Cardiac septum (tissue), 1 donor: ENCODE results near the gene CXorf65. TPM values are rescaled to one million over a fixed set of nuclear protein-coding genes. Genes with fewer than 3 reads are reported as not detected.

Experiments used
- DNase-seq: peaks from one replicate; pipeline ENCODE4 v3.0.0-alpha.2; 2020; ENCODE audit warnings: low spot score
- intact Hi-C: fragments of 100-400 bp; cut with DNase I; formaldehyde crosslinking; loops from one replicate; pipeline ENCODE4 v1.14.0; 2022
- long read RNA-seq: library from polyadenylated mRNA; unstranded; transcript quantifications from one replicate; pipeline ENCODE4 v2.0.0, GENCODE V29; 2021
- total RNA-seq: library from RNA; stranded (reverse); fragmentation: NEBNext Ultra II Directional; extraction: Animal tissue kit (Norgen Biotek cat#: 25700); gene quantifications from one replicate; pipeline ENCODE4 v1.2.1, GENCODE V29; 2021
- donor health status: DM: no; HTN: no; CAD: no.

The CXorf65 gene
- not detected for total RNA-seq
- long read RNA-seq: 0 reads

- intact Hi-C loops: no loop called here
- no peak for DNase-seq
Measured at GRCh38 chrX:71106427-71106826, at the start of gene CXorf65. Gene CXorf65 (minus strand): TSS chrX:71106740. CDS start chrX:71106556, 184 bp downstream.

GRCh38 chrX:71154641-71155040 is 48.1 kb upstream of the CXorf65 start:
- DNase-seq: no peak
- intact Hi-C loops: no loop called here

- intact Hi-C loops: no loop called here
- DNase-seq: no peak
Measured at GRCh38 chrX:71154196-71154595, 47.7 kb upstream of the CXorf65 start.

- no peak for DNase-seq
- intact Hi-C loops: no loop called here
Measured at GRCh38 chrX:71151366-71151765, 44.8 kb upstream of the CXorf65 start.

DNA sequence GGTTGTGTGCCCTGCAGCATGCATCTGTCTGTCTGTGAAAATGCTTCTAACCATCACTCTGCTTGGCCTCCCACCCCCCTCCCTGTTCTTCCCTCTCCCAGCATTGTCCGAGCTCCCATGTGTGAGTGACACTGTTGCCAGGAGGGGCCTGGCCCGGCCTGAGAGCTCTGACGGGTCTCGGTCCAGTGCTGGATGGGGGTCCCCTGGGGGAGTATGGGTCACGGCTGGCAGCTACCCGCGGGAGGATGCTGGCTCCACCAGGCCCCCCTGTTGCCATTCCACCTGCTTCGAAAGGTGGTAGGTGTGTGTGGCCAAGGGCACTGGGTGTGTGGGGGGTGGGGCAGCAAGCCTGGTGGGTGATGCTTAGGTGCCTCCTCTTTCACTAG is 41.7 kb upstream of the CXorf65 start:
- intact Hi-C loops: no loop called here
- DNase-seq: no peak

- no peak for DNase-seq
- intact Hi-C loops: no loop called here
Measured at GRCh38 chrX:71147496-71148277, 41.1 kb upstream of the CXorf65 start.

DNA sequence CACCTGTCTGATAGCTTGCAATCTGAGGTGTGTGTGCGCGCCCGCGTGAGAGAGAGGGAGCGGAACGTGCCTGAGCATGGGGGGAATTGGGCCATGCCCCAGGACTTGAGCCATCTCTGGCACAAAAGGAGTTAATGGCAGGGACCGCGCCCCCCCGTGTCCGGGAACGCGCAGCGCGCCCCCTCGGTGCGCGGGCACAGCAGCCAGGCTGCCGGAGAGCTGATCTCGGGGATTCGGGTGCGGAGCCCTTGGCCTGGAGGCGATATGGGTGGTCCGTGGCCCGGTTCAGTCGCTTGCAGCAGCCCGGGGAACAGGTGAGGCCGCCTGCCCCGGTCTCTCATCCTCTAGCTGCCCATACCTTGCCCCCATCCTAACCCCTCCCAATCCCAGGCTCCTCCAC is 38.1 kb upstream of the CXorf65 start, which contains the start of gene NLGN3:
TSS of gene NLGN3 (plus strand) at position 191 of the 400 bp plus-strand sequence. CDS start 2,909 bp downstream, outside the sequence.
- DNase-seq: no peak
- intact Hi-C loops: no loop called here

GRCh38 chrX:71143508-71143907 is 37.0 kb upstream of the CXorf65 start:
- no peak for DNase-seq
- intact Hi-C loops: no loop called here

DNA sequence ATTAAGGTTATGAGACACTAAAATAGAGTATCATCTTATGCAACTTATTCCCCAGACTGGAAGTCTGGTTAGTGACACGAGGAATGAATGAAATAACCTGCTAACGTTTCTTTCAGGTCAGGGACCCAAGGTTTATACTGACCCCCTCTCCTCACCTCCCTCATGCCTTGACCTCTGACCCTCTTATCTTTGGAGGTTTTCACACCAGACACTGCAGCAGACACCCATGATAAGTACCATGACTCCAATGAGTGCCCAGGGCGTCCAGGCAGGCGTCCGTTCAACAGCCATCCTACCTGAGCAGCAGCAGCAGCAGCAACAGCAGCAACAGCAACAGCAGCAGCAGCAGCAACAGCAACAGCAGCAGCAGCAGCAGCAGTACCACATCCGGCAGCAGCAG is 33.9 kb upstream of the CXorf65 start:
- no peak for DNase-seq
- intact Hi-C loops: no loop called here

DNA sequence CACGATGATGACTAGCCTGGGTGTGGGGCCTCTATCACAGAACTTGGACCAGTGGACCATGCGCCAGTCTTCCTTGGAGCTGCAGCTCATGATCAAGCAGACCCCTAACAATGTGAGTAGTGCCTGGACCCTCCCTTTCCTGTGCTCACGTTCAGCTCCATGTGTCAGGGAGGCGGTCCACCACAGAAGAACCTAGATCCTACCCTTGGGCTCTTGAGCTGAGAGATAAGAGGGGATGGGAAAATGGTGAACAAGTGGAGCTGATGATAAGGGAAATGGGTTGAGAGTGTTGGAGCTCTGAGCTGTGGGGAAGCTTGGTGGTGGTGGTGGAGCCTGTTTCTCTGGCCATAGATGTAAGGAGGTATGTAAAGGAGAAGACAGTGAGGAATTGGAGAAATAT is 25.0 kb upstream of the CXorf65 start:
- intact Hi-C loops: loop anchor here (5.0 kb wide), 1 partner anchor 34 kb away; the partner anchor contains the start of gene FOXO4
- DNase-seq: no peak

DNA sequence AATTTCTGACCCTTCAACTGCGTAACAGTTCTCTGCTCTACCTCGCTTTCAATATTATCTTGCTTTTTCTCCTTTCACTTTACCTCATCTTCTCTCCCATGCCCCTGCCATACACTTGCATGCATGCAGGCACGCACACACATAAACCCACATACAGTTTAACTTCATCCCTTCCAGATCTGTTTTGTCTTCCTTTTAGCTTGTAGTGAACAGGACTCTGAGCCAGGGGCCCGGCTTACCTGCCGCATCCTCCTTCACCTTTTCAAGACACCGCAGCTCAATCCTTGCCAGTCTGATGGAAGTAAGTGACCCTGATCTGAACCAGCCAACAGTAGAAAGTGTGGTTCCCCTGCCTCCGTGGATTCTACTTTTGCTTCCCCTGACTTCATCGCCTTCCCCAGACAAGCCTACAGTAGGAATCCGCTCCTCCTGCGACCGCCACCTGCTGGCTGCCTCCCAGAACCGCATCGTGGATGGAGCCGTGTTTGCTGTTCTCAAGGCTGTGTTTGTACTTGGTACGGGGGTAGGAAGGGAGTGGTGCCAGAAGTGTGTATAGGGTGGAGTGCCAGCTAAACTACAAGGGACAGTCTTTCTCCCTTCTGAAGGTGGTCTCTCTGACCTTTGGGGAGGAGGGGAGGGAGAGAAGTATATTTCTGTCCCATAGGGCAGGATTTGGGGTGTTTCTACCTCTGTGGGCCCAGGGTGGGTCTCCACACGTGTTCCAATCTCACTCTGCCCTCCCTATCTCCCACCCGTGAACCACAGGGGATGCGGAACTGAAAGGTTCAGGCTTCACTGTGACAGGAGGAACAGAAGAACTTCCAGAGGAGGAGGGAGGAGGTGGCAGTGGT is 22.6 kb upstream of the CXorf65 start:
- intact Hi-C loops: no loop called here
- peak; percentile 87 for DNase-seq

DNA sequence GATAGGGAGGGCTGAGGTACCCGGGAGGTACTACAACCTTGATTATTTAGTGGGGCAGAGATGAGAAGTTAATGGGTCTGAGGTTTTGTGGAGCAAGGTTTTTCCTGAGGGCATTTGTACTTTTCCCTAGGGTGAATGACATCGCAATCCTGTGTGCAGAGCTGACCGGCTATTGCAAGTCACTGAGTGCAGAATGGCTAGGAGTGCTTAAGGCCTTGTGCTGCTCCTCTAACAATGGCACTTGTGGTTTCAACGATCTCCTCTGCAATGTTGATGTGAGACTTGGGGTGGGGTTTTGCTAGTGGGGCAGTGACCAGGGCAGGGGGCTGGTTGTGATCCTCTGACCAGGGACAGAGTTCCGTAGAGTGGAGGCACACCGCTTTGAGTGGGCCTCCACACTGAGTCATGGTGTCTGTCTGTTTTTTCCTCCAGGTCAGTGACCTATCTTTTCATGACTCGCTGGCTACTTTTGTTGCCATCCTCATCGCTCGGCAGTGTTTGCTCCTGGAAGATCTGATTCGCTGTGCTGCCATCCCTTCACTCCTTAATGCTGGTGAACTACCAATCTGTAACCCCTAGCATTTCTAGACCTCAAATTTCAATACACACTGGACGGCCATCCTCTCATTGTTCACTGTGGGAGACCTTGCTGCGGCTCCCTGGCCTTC is 21.8 kb upstream of the CXorf65 start:
- no peak for DNase-seq
- intact Hi-C loops: no loop called here

DNA sequence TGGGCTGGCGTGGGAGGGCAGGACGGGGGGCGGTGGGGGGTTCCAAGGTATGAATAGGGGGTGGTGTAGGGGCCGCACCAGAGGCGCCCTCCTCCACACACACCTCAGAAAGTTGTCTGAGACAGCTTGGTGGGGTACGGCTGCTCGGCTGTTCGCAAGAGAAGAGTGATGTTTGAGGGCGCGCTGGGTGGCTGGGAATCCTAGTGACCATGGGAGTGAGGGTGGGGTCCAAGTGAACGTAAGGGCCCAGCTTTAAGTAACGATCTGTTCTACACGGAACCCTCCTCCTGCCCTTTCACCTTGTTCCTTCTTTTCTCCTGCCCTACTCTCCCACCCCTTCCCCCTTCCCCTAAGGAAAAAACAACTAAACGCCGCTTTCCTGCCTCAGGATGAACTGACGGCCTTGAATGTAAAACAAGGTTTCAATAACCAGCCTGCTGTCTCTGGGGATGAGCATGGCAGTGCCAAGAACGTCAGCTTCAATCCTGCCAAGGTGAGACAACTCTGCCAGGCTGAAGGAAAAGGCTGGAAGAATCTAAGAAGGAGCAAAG is 12.5 kb upstream of the CXorf65 start:
- intact Hi-C loops: no loop called here
- DNase-seq: no peak

- peak; percentile 92 for DNase-seq
- intact Hi-C loops: no loop called here
Measured at GRCh38 chrX:71118032-71118984, 11.8 kb upstream of the CXorf65 start, which contains the start of gene MED12. Gene MED12 (plus strand): TSS chrX:71118596. CDS start chrX:71118755, 159 bp downstream.

GRCh38 chrX:71117358-71117757 is 10.8 kb upstream of the CXorf65 start:
- intact Hi-C loops: no loop called here
- no peak for DNase-seq

DNA sequence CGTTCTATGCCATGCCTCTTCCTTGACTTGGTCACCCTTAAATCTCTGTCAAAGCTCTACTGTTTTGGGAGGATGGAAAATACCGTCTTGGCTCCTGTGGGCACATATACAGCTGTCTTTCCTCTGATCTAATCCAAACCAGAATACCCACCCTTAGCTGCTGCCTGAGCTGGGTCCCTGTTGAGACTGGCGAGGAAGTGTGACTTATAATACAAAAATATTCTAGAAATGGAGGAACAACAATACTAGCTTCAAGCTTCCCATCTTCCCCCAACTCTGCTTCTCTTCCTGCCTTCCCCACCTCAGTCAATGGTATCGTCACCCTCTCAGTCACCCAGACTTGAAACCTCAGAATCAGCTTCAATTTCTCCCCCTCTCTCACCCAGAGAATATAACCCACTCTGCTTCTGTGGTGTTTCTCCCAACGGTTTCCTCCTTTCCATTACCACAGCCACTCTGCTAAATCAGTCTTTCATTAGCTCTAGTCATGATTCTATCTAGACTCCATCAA is 5.4 kb upstream of the CXorf65 start:
- no peak for DNase-seq
- intact Hi-C loops: no loop called here

GRCh38 chrX:71111141-71111843 is 4.8 kb upstream of the CXorf65 start, which contains the start of gene IL2RG:
Gene IL2RG (minus strand): TSS chrX:71111577. CDS start chrX:71111539, 38 bp downstream.
- intact Hi-C loops: no loop called here

DNA sequence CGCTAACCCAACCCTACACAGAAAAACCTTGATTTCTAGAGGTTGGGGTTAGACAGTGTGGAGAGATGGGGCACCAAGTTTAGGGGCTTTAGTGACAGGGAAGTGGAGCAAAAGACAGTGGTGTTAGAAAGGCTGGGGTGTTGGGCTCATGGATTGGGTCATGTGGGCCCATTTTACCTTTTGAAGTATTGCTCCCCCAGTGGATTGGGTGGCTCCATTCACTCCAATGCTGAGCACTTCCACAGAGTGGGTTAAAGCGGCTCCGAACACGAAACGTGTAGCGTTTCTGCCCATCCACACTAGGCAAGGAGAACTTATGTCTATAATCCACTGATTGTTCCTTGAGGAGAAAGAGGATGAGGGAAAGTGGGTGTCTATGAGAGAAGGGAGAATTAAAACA is 2.5 kb upstream of the CXorf65 start:
- no peak for DNase-seq
- intact Hi-C loops: no loop called here

More at GRCh38 chrX:71111141-71111843, 4.8 kb upstream of the CXorf65 start, which contains the start of gene IL2RG:
- DNase-seq: no peak
